CD14-positive monocyte (primary cell): ENCODE measurements around the gene ARHGAP32. TPM values are rescaled to one million over a fixed set of nuclear protein-coding genes. Genes with fewer than 3 reads are reported as not detected.

Experiments
- DNase-seq, 3 donors: peaks; one replicate each; pipeline ENCODE4 v3.0.0-alpha.2; 2011 to 2022
- H2AFZ ChIP-seq: 2 replicates; pipeline ENCODE4 v1.6.0; 2012; ENCODE audit warnings: mild to moderate bottlenecking, low read depth, low read length, inconsistent platforms; ENCODE audit not compliant: insufficient read depth, poor library complexity, severe bottlenecking
- H3K27ac ChIP-seq, 2 donors: 1 replicate in 1 of 2; 2 replicates in 1 of 2; pipeline ENCODE4 v1.5.1; 2012 to 2013; ENCODE audit warnings: low read length in 2 of 2, control low read depth in 1 of 2, inconsistent platforms in 1 of 2, low read depth in 1 of 2, mild to moderate bottlenecking in 1 of 2
- H3K27me3 ChIP-seq, 2 donors: one replicate each; pipeline versions ENCODE4 v1.6.0 to v1.6.1; 2011 to 2013; ENCODE audit warnings: low read length in 2 of 2; ENCODE audit not compliant: control insufficient read depth in 2 of 2, insufficient read depth in 2 of 2
- H3K36me3 ChIP-seq, 2 donors: replicated peaks in 1 of 2; 1 replicate in 1 of 2; 2 replicates in 1 of 2; pipeline versions ENCODE4 v1.5.1 to v1.6.1; 2012 to 2013; ENCODE audit warnings: low read length in 2 of 2, control low read depth in 1 of 2, inconsistent platforms in 1 of 2, mild to moderate bottlenecking in 1 of 2; ENCODE audit not compliant: insufficient read depth in 2 of 2, control insufficient read depth in 1 of 2
- H3K4me1 ChIP-seq, 2 donors: 1 replicate in 1 of 2; 2 replicates in 1 of 2; pipeline versions ENCODE4 v1.5.1 to v1.6.1; 2012 to 2013; ENCODE audit warnings: low read length in 2 of 2, control low read depth in 1 of 2, inconsistent platforms in 1 of 2, mild to moderate bottlenecking in 1 of 2, moderate library complexity in 1 of 2; ENCODE audit not compliant: insufficient read depth in 2 of 2, control insufficient read depth in 1 of 2
- H3K4me2 ChIP-seq: replicated peaks from 2 replicates; pipeline ENCODE3; 2012; ENCODE audit warnings: low read length, moderate library complexity, mild to moderate bottlenecking; ENCODE audit not compliant: poor library complexity, severe bottlenecking; ENCODE audit errors: extremely low read depth
- H3K4me3 ChIP-seq, 3 experiments: fragments of 200-600 bp in 1 of 3; sonication (generic) in 1 of 3; replicated peaks in 1 of 3; 1 replicate in 2 of 3; 2 replicates in 1 of 3; pipeline ENCODE4 v1.5.1; 2011 to 2013; ENCODE audit warnings: low read length in 3 of 3, mild to moderate bottlenecking in 3 of 3, control low read depth in 2 of 3, low read depth in 2 of 3, inconsistent platforms in 1 of 3, moderate library complexity in 1 of 3
- H3K79me2 ChIP-seq: 2 replicates; pipeline ENCODE4 v1.6.0; 2012; ENCODE audit warnings: mild to moderate bottlenecking, control low read depth, inconsistent platforms, low read length, moderate library complexity; ENCODE audit not compliant: insufficient read depth
- H3K9ac ChIP-seq: 2 replicates; pipeline ENCODE4 v1.6.0; 2017; ENCODE audit warnings: low read length, mild to moderate bottlenecking; ENCODE audit not compliant: insufficient read depth, poor library complexity, severe bottlenecking
- H3K9me3 ChIP-seq, 2 donors: replicated peaks in 1 of 2; 1 replicate in 1 of 2; 2 replicates in 1 of 2; pipeline versions ENCODE4 v1.5.1 to v1.6.1; 2012 to 2013; ENCODE audit warnings: low read length in 2 of 2, control low read depth in 1 of 2; ENCODE audit not compliant: control insufficient read depth in 1 of 2, insufficient read depth in 1 of 2
- H4K20me1 ChIP-seq: 2 replicates; pipeline ENCODE4 v1.6.0; 2012; ENCODE audit warnings: mild to moderate bottlenecking, low read length, control low read depth, moderate library complexity; ENCODE audit not compliant: insufficient read depth
- H3K27ac Mint-ChIP-seq, 7 donors: one replicate each; pipeline ENCODE4 v1.8.0; 2020; ENCODE audit warnings: mild to moderate bottlenecking in 7 of 7, mixed read lengths in 7 of 7, moderate library complexity in 6 of 7, inconsistent platforms in 2 of 7
- H3K27me3 Mint-ChIP-seq, 3 donors: one replicate each; pipeline ENCODE4 v1.8.0; 2021 to 2022; ENCODE audit warnings: low read depth in 3 of 3, mild to moderate bottlenecking in 3 of 3, mixed read lengths in 3 of 3, moderate library complexity in 3 of 3, inconsistent platforms in 1 of 3
- H3K36me3 Mint-ChIP-seq, 2 donors: one replicate each; pipeline ENCODE4 v1.8.0; 2020; ENCODE audit warnings: mixed read lengths in 2 of 2, inconsistent platforms in 1 of 2, mild to moderate bottlenecking in 1 of 2
- H3K4me1 Mint-ChIP-seq: one replicate; pipeline ENCODE4 v1.8.0; 2020; ENCODE audit warnings: mild to moderate bottlenecking, mixed read lengths
- H3K4me3 Mint-ChIP-seq, 2 donors: one replicate each; pipeline ENCODE4 v1.8.0; 2020; ENCODE audit warnings: mild to moderate bottlenecking in 2 of 2, mixed read lengths in 2 of 2, moderate library complexity in 1 of 2
- H3K9me3 Mint-ChIP-seq, 7 donors: one replicate each; pipeline ENCODE4 v1.8.0; 2020 to 2022; ENCODE audit warnings: mixed read lengths in 7 of 7, mild to moderate bottlenecking in 6 of 7, moderate library complexity in 6 of 7, inconsistent platforms in 2 of 7
- WGBS: methylation state at CpG from one replicate; pipeline ENCODE4 v1.1.5; 2013; ENCODE audit warnings: missing lambda C conversion rate; ENCODE audit not compliant: insufficient coverage; 5-methylcytosine and 5-hydroxymethylcytosine counted together
- intact Hi-C, 2 donors: fragments of 100-400 bp; cut with micrococcal nuclease; formaldehyde crosslinking; loops; one replicate each; pipeline versions ENCODE4 v1.15.0 to v1.15.1; 2023
- polyA plus RNA-seq, 3 donors: library from polyadenylated mRNA; depleted of rRNA in 1 of 3; unstranded in 2 of 3; stranded (reverse) in 1 of 3; fragments of 300-500 nt in 2 of 3; fragments of >200 nt in 1 of 3; fragmentation: Illumina TruSeq in 2 of 3; gene quantifications; 1 replicate in 2 of 3; 2 replicates in 1 of 3; pipeline ENCODE4 v1.2.3, GENCODE V29; 2012 to 2021
- TF ChIP-seq, protein P1 (sequence below): fragments of 200-600 bp; IDR thresholded peaks from one replicate; pipeline ENCODE4 v1.8.0; 2022; ENCODE audit warnings: antibody characterized with exemption, mild to moderate bottlenecking

The ARHGAP32 gene
- polyA plus RNA-seq, 3 donors: 0.13 to 3.4 (median 0.72) TPM

- no peak overlapping the region for H3K27ac Mint-ChIP-seq
- TF ChIP-seq, protein P1, sequence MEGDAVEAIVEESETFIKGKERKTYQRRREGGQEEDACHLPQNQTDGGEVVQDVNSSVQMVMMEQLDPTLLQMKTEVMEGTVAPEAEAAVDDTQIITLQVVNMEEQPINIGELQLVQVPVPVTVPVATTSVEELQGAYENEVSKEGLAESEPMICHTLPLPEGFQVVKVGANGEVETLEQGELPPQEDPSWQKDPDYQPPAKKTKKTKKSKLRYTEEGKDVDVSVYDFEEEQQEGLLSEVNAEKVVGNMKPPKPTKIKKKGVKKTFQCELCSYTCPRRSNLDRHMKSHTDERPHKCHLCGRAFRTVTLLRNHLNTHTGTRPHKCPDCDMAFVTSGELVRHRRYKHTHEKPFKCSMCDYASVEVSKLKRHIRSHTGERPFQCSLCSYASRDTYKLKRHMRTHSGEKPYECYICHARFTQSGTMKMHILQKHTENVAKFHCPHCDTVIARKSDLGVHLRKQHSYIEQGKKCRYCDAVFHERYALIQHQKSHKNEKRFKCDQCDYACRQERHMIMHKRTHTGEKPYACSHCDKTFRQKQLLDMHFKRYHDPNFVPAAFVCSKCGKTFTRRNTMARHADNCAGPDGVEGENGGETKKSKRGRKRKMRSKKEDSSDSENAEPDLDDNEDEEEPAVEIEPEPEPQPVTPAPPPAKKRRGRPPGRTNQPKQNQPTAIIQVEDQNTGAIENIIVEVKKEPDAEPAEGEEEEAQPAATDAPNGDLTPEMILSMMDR: no peak
- Histone ChIP-seq H3K27me3 (no peaks in the 10 kb centered on the region), H3K36me3 (no peaks in the 10 kb centered on the region), H4K20me1 (no peaks in the 10 kb centered on the region), H3K4me1 (peaks cover 6 to 13% of the 10 kb centered on the region in 2 donors), H3K9ac (no peak overlapping the region), H3K27ac (no peak overlapping the region), H3K4me3 (no peak overlapping the region), H3K79me2 (no peaks in the 10 kb centered on the region), H3K9me3 (no peaks in the 10 kb centered on the region), H3K4me2 (no peak overlapping the region), H2AFZ (no peak overlapping the region)
- peaks cover 0 to 5% (median 2%) of the 10 kb centered on the region in 3 donors for H3K27me3 Mint-ChIP-seq
- no peak for DNase-seq
- intact Hi-C loops: no loop called here
- no CpG with 5 or more reads among the region's 3 CpGs for WGBS
- peaks cover 0 to 2% (median 0%) of the 10 kb centered on the region in 7 donors for H3K9me3 Mint-ChIP-seq
- peaks cover 14% of the 10 kb centered on the region for H3K4me1 Mint-ChIP-seq
- H3K4me3 Mint-ChIP-seq: no peak overlapping the region
- no peaks in the 10 kb centered on the region for H3K36me3 Mint-ChIP-seq
These were observed 266.1 kb downstream of the ARHGAP32 start for GRCh38 chr11:128926000-128926399.

DNA sequence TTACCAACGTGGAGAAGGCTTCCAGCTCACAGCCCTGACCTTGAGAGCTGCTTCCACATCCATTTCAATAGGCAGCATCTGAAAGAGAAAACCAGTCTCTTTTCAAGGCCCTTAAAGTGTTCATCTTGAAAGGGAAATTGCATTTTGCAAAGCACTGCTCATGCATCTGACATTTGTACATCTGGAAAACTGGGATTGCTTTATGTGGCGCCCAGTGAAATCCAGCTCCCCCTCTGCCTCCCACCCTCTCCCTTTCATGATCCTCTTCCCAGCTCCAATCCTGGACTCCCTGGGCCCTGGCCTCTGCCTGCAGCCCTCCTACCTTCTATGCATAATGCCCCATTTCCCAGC, 266.9 kb downstream of the ARHGAP32 start:
- Mint-ChIP-seq H3K9me3 (no peaks in the 10 kb centered on the region), H3K27ac (no peak overlapping the region), H3K4me3 (no peak overlapping the region), H3K27me3 (peaks cover 0 to 5% (median 2%) of the 10 kb centered on the region in 3 donors), H3K4me1 (peaks cover 13% of the 10 kb centered on the region), H3K36me3 (no peaks in the 10 kb centered on the region)
- H3K79me2 ChIP-seq: no peaks in the 10 kb centered on the region
- TF ChIP-seq, protein P1: no peak
- H4K20me1 ChIP-seq: no peaks in the 10 kb centered on the region
- peaks cover 6 to 13% of the 10 kb centered on the region in 2 donors for H3K4me1 ChIP-seq
- H2AFZ ChIP-seq: no peak overlapping the region
- H3K27me3 ChIP-seq: no peaks in the 10 kb centered on the region
- H3K9ac ChIP-seq: no peak overlapping the region
- H3K9me3 ChIP-seq: no peaks in the 10 kb centered on the region
- H3K27ac ChIP-seq: no peak overlapping the region
- 90% methylated on average over 2 of the region's 2 CpGs for WGBS
- no peaks in the 10 kb centered on the region for H3K36me3 ChIP-seq
- no peak for DNase-seq
- H3K4me2 ChIP-seq: no peak overlapping the region
- intact Hi-C loops: no loop called here
- H3K4me3 ChIP-seq: no peak overlapping the region
